ENCODE data around the gene NFYC. TPM values are rescaled to one million over a fixed set of nuclear protein-coding genes. Genes with fewer than 3 reads are reported as not detected.

The NFYC gene
- total RNA-seq, 4 donors from 2014 or later = 39.9 to 43.3 (median 41.8) TPM

DNA sequence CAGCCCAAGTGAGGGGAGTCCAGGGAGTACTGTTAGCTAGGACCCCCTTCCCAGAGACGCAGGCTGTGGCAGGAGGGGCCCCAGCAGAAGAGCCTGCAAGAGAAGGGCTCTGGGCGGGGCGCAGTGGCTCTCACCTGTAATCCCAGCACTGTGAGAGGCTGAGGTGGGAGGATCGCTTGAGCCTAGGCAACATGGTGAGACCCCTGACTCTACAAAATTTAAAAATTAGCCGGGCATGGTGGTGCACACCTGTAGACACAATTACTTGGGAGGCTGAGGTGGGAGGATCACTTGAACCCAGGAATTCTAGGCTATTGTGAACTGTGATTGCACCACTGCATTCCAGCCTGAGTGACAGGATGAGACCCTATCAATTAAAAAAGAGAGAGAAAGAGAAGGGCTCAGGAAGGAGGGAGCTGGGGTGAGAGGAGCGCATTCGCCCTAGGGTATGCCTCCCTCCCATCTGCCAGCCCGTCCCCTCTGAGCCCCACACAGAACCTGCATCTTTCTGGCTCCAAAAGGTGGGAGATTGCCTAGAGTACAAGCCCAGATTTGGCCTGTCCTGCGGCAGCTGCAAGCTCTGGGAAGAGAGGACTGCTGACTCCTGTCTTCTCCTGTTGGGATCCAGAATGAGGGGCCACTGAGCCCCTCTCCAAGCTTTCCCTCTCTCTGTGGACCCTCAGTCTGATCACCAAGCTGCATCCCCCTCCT is 95.6 kb downstream of the NFYC start:
- H3K27me3 ChIP-seq = peaks cover 0 to 13% (median 0%) of the 10 kb centered on the region in 4 donors
- no peak for TF ChIP-seq POLR2A (IDR thresholded peaks at IDR 0.05)
- TF ChIP-seq, protein P1, sequence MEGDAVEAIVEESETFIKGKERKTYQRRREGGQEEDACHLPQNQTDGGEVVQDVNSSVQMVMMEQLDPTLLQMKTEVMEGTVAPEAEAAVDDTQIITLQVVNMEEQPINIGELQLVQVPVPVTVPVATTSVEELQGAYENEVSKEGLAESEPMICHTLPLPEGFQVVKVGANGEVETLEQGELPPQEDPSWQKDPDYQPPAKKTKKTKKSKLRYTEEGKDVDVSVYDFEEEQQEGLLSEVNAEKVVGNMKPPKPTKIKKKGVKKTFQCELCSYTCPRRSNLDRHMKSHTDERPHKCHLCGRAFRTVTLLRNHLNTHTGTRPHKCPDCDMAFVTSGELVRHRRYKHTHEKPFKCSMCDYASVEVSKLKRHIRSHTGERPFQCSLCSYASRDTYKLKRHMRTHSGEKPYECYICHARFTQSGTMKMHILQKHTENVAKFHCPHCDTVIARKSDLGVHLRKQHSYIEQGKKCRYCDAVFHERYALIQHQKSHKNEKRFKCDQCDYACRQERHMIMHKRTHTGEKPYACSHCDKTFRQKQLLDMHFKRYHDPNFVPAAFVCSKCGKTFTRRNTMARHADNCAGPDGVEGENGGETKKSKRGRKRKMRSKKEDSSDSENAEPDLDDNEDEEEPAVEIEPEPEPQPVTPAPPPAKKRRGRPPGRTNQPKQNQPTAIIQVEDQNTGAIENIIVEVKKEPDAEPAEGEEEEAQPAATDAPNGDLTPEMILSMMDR (IDR thresholded peaks at IDR 0.05) = no peak
- H3K9me3 ChIP-seq = no peaks in the 10 kb centered on the region
- no peaks in the 10 kb centered on the region for H3K36me3 ChIP-seq
- H3K27ac ChIP-seq = peak overlapping the region in 3 of 4 donors; percentile 42 to 87 (median 81)
- H3K4me1 ChIP-seq = peaks cover 13 to 76% (median 22%) of the 10 kb centered on the region in 3 donors
- DNase-seq = no peak
- intact Hi-C loops (cut with DNase I) = no loop called here
- WGBS, 2 donors = 42 to 79% methylated on average over 4 to 5 of the region's 9 CpGs
- no peak overlapping the region for H3K4me3 ChIP-seq

DNA sequence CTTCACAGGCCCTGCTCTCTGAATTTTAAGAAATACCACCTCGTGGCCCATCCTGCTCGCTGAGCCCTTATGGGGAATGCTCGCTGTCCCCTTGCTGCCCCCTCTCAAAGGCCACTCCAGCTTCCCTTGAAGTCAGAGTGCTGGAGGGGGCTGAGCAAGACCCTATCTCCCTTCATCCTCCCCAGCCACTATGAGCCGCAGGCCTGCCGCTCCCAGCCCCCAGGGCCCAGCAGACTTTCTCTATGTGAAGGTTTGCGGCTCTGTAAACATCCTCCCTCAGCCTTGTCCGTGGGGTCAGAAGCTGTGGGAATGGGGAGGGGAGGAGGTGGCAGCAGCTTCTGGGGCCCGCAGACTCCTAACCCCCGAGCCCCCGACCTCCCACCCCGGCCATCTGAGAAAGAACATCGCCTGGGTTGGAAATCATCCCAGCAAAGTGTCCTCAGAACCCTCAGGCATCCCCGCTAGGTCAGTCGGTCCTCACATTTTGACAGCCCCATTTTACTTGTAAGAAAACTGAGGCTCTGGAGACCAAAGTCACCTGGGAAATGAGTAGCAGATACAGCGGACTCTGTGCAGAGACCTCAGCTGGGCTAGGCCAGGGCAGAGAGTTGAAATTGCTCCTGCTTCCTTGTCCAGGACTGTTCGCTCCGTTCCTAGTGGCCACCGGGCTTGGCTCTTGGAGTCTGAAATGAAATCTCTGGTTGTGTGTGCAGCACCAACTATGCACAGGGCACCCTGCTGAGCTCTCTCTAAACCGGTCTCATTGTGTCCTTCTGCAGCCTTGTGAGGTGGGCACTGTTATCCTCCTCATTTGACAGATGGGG is 96.4 kb downstream of the NFYC start:
- DNase-seq = no peak
- Histone ChIP-seq H3K27me3 (peaks cover 0 to 7% (median 0%) of the 10 kb centered on the region in 4 donors), H3K4me1 (peaks cover 7 to 70% (median 19%) of the 10 kb centered on the region in 3 donors), H3K9me3 (no peaks in the 10 kb centered on the region), H3K4me3 (no peak overlapping the region), H3K27ac (peak overlapping the region in 3 of 4 donors; percentile 38 to 81 (median 42)), H3K36me3 (no peaks in the 10 kb centered on the region)
- 76 to 80% methylated on average over 9 to 10 of the region's 19 CpGs for WGBS, 2 donors
- intact Hi-C loops (cut with DNase I) = no loop called here
- TF ChIP-seq, protein P1 (IDR thresholded peaks at IDR 0.05) = no peak
- TF ChIP-seq POLR2A (IDR thresholded peaks at IDR 0.05) = no peak

DNA sequence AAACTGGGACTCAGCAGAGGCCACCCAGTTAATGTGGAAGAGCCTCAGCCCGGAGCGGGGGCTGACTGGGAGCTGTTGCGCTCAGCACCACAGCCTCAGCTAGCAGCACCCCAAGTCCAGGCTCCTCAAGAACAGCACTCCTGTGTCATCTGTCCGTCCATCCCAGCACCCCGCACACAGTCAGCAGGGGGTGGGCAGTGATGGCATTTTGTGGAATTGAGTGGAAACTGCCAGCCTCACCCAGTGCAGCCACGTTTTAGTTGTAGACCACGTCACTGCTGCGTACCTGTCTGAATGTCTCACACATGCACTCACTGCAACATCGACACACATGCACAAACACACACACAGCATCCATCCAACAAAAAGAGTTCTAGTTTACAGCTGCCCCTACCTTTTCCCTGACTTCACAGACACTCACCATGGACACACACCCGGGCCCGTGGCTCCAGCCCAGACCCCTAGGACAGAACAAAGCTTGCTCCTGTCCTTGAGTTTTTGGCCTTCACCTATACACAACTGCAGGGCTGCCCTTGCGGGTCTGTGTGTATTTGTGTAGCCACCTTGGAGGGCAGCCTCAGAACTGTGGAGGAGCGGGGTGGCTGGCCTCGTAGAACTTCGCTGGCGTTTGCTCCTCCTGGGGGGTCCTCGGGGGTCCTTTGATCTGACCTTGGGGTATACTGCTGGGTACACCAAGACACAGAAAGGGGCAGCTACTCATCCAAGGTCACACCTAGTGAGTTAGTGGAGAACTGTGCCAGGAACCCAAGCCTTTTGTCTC is 97.2 kb downstream of the NFYC start:
- WGBS, 2 donors = 70 to 84% methylated on average over 5 to 9 of the region's 17 CpGs
- H3K4me1 ChIP-seq = peaks cover 3 to 63% (median 14%) of the 10 kb centered on the region in 3 donors
- no peak overlapping the region for H3K4me3 ChIP-seq
- no peaks in the 10 kb centered on the region for H3K36me3 ChIP-seq
- intact Hi-C loops (cut with DNase I) = no loop called here
- TF ChIP-seq, protein P1 (IDR thresholded peaks at IDR 0.05) = no peak
- TF ChIP-seq POLR2A (IDR thresholded peaks at IDR 0.05) = no peak
- no peaks in the 10 kb centered on the region for H3K9me3 ChIP-seq
- DNase-seq = no peak
- H3K27me3 ChIP-seq = no peaks in the 10 kb centered on the region
- H3K27ac ChIP-seq = peak overlapping the region in 2 of 4 donors; percentile 39 to 81

DNA sequence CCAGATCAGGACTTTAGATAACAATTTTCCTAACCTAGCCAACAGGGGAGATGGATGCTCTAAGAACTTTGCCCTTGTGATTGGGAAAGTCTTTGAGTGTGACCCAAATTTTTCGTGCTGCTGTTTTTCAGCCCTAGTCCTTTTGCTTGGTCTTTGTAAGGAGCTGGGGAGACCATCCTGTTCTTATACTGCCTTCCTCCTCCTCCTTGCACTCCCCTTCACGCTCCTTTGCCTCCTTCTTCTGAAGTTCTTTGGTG is 97.8 kb downstream of the NFYC start:
- no peak for TF ChIP-seq POLR2A (IDR thresholded peaks at IDR 0.05)
- TF ChIP-seq, protein P1 (IDR thresholded peaks at IDR 0.05) = no peak
- Histone ChIP-seq H3K36me3 (no peaks in the 10 kb centered on the region), H3K4me1 (peaks cover 3 to 61% (median 13%) of the 10 kb centered on the region in 3 donors), H3K27ac (peak overlapping the region in 2 of 4 donors; percentile 39 to 81), H3K9me3 (no peaks in the 10 kb centered on the region), H3K4me3 (no peak overlapping the region), H3K27me3 (no peaks in the 10 kb centered on the region)
- 58 to 71% methylated on average over 2 of the region's 2 CpGs for WGBS, 2 donors
- DNase-seq = no peak
- intact Hi-C loops (cut with DNase I) = no loop called here
